K562 (cell line): ENCODE data around the gene LAMA1. TPM values are rescaled to one million over a fixed set of nuclear protein-coding genes. Genes with fewer than 3 reads are reported as not detected.

Source experiments
- ATAC-seq: fragments of 200-7000 bp; cut with Tn5 transposase; 3 replicates; pipeline ENCODE4 v1.9.1; 2020; ENCODE audit warnings: moderate library complexity
- BruUV-seq: library from RNA; stranded (reverse); fragments of 400-500 nt; replicated peaks from 2 replicates; lab custom pipeline; 2021; lab: Mats Ljungman, UMichigan
- CTCF ChIA-PET: fragments of 300-600 bp; formaldehyde crosslinking; extraction: SDS; loops from one replicate; lab custom pipeline; 2021; ENCODE audit warnings: low intra/inter-chr PET ratio; lab: Yijun Ruan, JAX
- POLR2A ChIA-PET: fragments of 300-600, 350-650 bp; sonication (Branson Sonifier 250); formaldehyde crosslinking; extraction: SDS; loops from one replicate; lab custom pipeline; 2021; ENCODE audit warnings: antibody characterized with exemption, inconsistent platforms; lab: Yijun Ruan, JAX
- DNase-seq, 4 experiments: peaks; one replicate each; pipeline versions ENCODE4 v3.0.0 to v3.0.0-alpha.2; 2011 to 2018; ENCODE audit warnings: low spot score in 3 of 4, mixed read lengths in 3 of 4; ENCODE audit errors: extremely low read depth in 1 of 4
- FAIRE-seq: peaks from 2 replicates; lab custom pipeline; 2011; peaks lifted over from hg19 to GRCh38; lab: Jason Lieb, UNC
- H2AFZ ChIP-seq: 2 replicates; pipeline ENCODE4 v1.6.0; 2011; ENCODE audit warnings: low read depth, low read length, control low read depth, inconsistent platforms
- H3K27ac ChIP-seq: fragments of 200-600 bp; 3 replicates; pipeline ENCODE4 v1.8.0; 2011; ENCODE audit warnings: low read depth, mild to moderate bottlenecking, control low read depth, inconsistent platforms, low read length, moderate library complexity, mixed read lengths; ENCODE audit errors: extremely low read depth
- H3K27me3 ChIP-seq, 2 experiments: fragments of 300-600 bp in 1 of 2; 2 replicates in 1 of 2; 3 replicates in 1 of 2; pipeline versions ENCODE4 v1.6.0 to v1.8.0; 2011; ENCODE audit warnings: inconsistent platforms in 2 of 2, low read length in 2 of 2, mild to moderate bottlenecking in 1 of 2, mixed read lengths in 1 of 2, moderate library complexity in 1 of 2; ENCODE audit not compliant: control insufficient read depth in 2 of 2, insufficient read depth in 2 of 2
- H3K36me3 ChIP-seq: fragments of 300-600 bp; 3 replicates; pipeline ENCODE4 v1.8.0; 2011; ENCODE audit warnings: mild to moderate bottlenecking, low read length, inconsistent platforms; ENCODE audit not compliant: control insufficient read depth, insufficient read depth
- H3K4me1 ChIP-seq, 2 experiments: fragments of 200-600 bp in 1 of 2; replicated peaks in 1 of 2; 2 replicates in 1 of 2; 3 replicates in 1 of 2; pipeline versions ENCODE4 v1.5.1 to v1.8.0; 2011; ENCODE audit warnings: inconsistent platforms in 2 of 2, low read length in 2 of 2, mild to moderate bottlenecking in 1 of 2, mixed read lengths in 1 of 2, moderate library complexity in 1 of 2; ENCODE audit not compliant: control insufficient read depth in 2 of 2, insufficient read depth in 2 of 2
- H3K4me2 ChIP-seq: 2 replicates; pipeline ENCODE4 v1.6.1; 2011; ENCODE audit warnings: low read length, control low read depth, inconsistent platforms, mixed read lengths; ENCODE audit not compliant: insufficient read depth
- H3K4me3 ChIP-seq: fragments of 200-600 bp; sonication (generic), shearing (Covaris generic); 2 replicates; pipeline ENCODE4 v1.5.1; 2016; ENCODE audit warnings: control low read depth, inconsistent platforms
- H3K79me2 ChIP-seq: fragments of 200-600 bp; 3 replicates; pipeline ENCODE4 v1.8.0; 2011; ENCODE audit warnings: low read length, inconsistent platforms; ENCODE audit not compliant: control insufficient read depth, insufficient read depth
- H3K9ac ChIP-seq, 2 experiments: 2 replicates each; pipeline versions ENCODE4 v1.6.0 to v1.6.1; 2011; ENCODE audit warnings: low read depth in 2 of 2, low read length in 2 of 2, control low read depth in 1 of 2, inconsistent platforms in 1 of 2, mild to moderate bottlenecking in 1 of 2, mixed read lengths in 1 of 2; ENCODE audit not compliant: insufficient read depth in 1 of 2
- H3K9me1 ChIP-seq: one replicate; pipeline ENCODE4 v1.6.0; 2011; ENCODE audit warnings: inconsistent platforms, mild to moderate bottlenecking, low read length, moderate library complexity; ENCODE audit not compliant: control insufficient read depth, insufficient read depth
- H3K9me3 ChIP-seq: replicated peaks from 2 replicates; pipeline ENCODE4 v1.5.1; 2011; ENCODE audit warnings: low read depth, low read length, inconsistent platforms; ENCODE audit not compliant: control insufficient read depth, insufficient read depth
- H4K20me1 ChIP-seq: replicated peaks from 2 replicates; pipeline ENCODE4 v1.6.1; 2011; ENCODE audit warnings: low read length, inconsistent platforms, mixed read lengths; ENCODE audit not compliant: control insufficient read depth, insufficient read depth
- ADNP ChIP-seq: fragments of 200-800 bp; sonication (Bioruptor generic); IDR thresholded peaks from 2 replicates; pipeline ENCODE4 v1.6.1; 2016; ENCODE audit warnings: missing genetic modification characterization, missing compliant biosample characterization
- MAZ ChIP-seq, 2 experiments: fragments of 450-650 bp in 1 of 2; sonication (generic) in 1 of 2; formaldehyde crosslinking; IDR thresholded peaks in 1 of 2; conservative IDR thresholded peaks in 1 of 2; 2 replicates each; pipeline versions ENCODE4 v1.4.0 to v1.5.0; 2020; ENCODE audit warnings: mild to moderate bottlenecking in 1 of 2, missing genetic modification reagents in 1 of 2
- RB1 ChIP-seq: fragments of 450-650 bp; IDR thresholded peaks from 2 replicates; pipeline ENCODE4 v1.6.1; 2017; ENCODE audit warnings: low read depth, mild to moderate bottlenecking
- RHOXF2B ChIP-seq: fragments of 250-450 bp; sonication (Bioruptor Pico); conservative IDR thresholded peaks from 2 replicates; pipeline ENCODE4 v1.5.1; 2021
- SMARCB1 ChIP-seq: IDR thresholded peaks from 2 replicates; pipeline ENCODE4 v1.6.1; 2011; ENCODE audit warnings: improper control_type of control experiment, low read depth; ENCODE audit not compliant: insufficient read length
- TAF7 ChIP-seq: fragments of 450-650 bp; IDR thresholded peaks from 2 replicates; pipeline ENCODE4 v1.6.1; 2016; ENCODE audit warnings: missing genetic modification characterization, missing compliant biosample characterization
- TBL1XR1 ChIP-seq, 2 experiments: IDR thresholded peaks; 2 replicates each; pipeline ENCODE4 v1.6.1; 2012; ENCODE audit warnings: improper control_type of control experiment in 2 of 2, low read length in 2 of 2, mild to moderate bottlenecking in 1 of 2
- ZNF263 ChIP-seq: sonication (generic); formaldehyde crosslinking; IDR thresholded peaks from 2 replicates; pipeline ENCODE4 v1.8.0; 2022; ENCODE audit warnings: mild to moderate bottlenecking, missing genetic modification reagents, borderline replicate concordance
- WGBS: fragments of 100-300 bp; shearing (Covaris generic); methylation state at CpG from one replicate; pipeline ENCODE4 v1.1.6; 2016; ENCODE audit warnings: low coverage, mixed read lengths; ENCODE audit not compliant: insufficient coverage; ENCODE audit errors: missing lambda C conversion rate; 5-methylcytosine and 5-hydroxymethylcytosine counted together
- in situ Hi-C: fragments of 300-500 bp; cut with MboI; formaldehyde crosslinking; loops from 4 replicates; pipeline ENCODE4 v1.15.0; 2018; ENCODE audit warnings: inconsistent platforms, mixed read lengths
- intact Hi-C: fragments of 100-400 bp; cut with micrococcal nuclease; formaldehyde crosslinking; loops from 2 replicates; pipeline ENCODE4 v1.14.2; 2022
- polyA plus RNA-seq, 8 experiments: library from polyadenylated mRNA; depleted of rRNA in 4 of 8; stranded (reverse) in 5 of 8; unstranded in 3 of 8; fragments of >200 nt; fragmentation: Nextera tagmentation in 2 of 8; fragmentation: Illumina TruSeq in 1 of 8; extraction: Ambion mirVana in 2 of 8; extraction: Trizol in 1 of 8; gene quantifications; 2 replicates each; pipeline versions ENCODE4 v1.2.1 to v1.2.3, GENCODE V29; 2011 to 2014; ENCODE audit warnings: inconsistent platforms in 1 of 8, missing spikeins in 1 of 8
- total RNA-seq, 7 experiments: library from RNA; depleted of rRNA in 6 of 7; stranded (reverse); fragments of >200 nt in 6 of 7; fragmentation: Illumina TruSeq in 2 of 7; extraction: Trizol in 2 of 7; gene quantifications; 2 replicates each; pipeline versions ENCODE4 v1.2.1 to v1.2.3, GENCODE V29; 2011 to 2021; ENCODE audit warnings: low replicate concordance in 1 of 7
- TF ChIP-seq, protein P1 (sequence below), 2 experiments: fragments of 450-650 bp; conservative IDR thresholded peaks; 2 replicates each; pipeline ENCODE4 v1.6.1; 2017; ENCODE audit warnings: mild to moderate bottlenecking in 2 of 2, moderate library complexity in 2 of 2
- TF ChIP-seq, protein P2 (sequence below): fragments of 450-650 bp; IDR thresholded peaks from 2 replicates; pipeline ENCODE4 v1.6.1; 2016; ENCODE audit warnings: mild to moderate bottlenecking

Gene LAMA1
- total and polyA plus RNA-seq, 9 of the 15 experiments (the other 6 are each of a cell fraction or from before 2014, with no cell fraction given) = 0.04 TPM; not detected in 8

DNA sequence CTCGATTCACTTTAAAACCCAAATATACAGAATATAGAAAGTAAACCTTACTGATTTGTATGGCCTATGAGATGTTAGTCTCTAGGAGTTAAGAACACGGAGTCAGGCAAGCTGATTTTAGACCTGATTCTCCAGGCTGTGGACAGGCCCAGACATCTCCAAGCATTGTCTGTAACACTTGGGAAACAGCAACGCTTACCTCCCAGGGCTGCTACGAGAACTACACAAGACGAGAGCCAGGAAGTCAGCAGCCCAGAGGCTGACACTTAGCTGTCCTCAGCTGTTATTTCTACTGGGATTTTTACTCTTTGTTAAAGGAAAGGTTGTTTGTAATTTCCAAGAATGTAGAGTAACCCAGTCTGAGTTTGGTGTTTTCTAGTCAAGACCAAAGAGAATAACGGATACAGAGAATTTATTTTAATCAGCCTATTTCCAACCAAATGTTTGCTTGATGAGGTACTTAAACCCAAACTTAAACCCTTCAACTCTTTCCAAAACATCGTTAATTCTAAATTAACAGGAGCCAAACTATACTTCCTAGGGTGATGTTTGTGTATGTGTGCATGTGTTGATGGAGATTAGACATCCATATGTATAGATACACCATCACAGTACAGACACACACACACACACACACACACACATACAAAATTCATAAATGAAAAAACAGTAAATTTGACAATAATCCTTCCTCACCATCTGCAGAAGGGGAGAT lies 123.4 kb downstream of the LAMA1 start:
- DNase-seq (no peak), FAIRE-seq (no peak), ATAC-seq (peak; percentile 32; the same call in 2 of the 3 replicates)
- Histone ChIP-seq H2AFZ (no peak overlapping the region), H3K9me3 (no peaks in the 10 kb centered on the region), H3K4me1 (no peaks in the 10 kb centered on the region), H3K27ac (no peak overlapping the region), H3K79me2 (no peaks in the 10 kb centered on the region), H3K9ac (no peak overlapping the region), H3K36me3 (no peaks in the 10 kb centered on the region), H3K4me2 (no peak overlapping the region), H4K20me1 (no peaks in the 10 kb centered on the region), H3K27me3 (peaks cover 10 to 26% of the 10 kb centered on the region in 2 experiments; a peak in 3 of 5 replicates), H3K4me3 (no peak overlapping the region), H3K9me1 (no peaks in the 10 kb centered on the region)
- POLR2A ChIA-PET = interaction anchor here (0.6 to 1.0 kb wide), 2 partner anchors 8 to 34 kb away, joined by 3 read pairs; no protein-coding TSS in a partner anchor
- TF ChIP-seq TBL1XR1 (IDR thresholded peaks at IDR 0.05; ENCODE audit: low read length in 2 of 2) (no peak), TAF7 (tag) (no peak), SMARCB1 (no peak), RHOXF2B (no peak), ADNP (tag) (no peak), ZNF263 (CRISPR knock-in tag) (no peak), MAZ (CRISPR knock-in tag; conservative IDR thresholded peaks at IDR 0.05 in 1 of 2, IDR thresholded peaks at IDR 0.05 in 1 of 2) (no peak), RB1 (no peak)
- TF ChIP-seq, protein P1, sequence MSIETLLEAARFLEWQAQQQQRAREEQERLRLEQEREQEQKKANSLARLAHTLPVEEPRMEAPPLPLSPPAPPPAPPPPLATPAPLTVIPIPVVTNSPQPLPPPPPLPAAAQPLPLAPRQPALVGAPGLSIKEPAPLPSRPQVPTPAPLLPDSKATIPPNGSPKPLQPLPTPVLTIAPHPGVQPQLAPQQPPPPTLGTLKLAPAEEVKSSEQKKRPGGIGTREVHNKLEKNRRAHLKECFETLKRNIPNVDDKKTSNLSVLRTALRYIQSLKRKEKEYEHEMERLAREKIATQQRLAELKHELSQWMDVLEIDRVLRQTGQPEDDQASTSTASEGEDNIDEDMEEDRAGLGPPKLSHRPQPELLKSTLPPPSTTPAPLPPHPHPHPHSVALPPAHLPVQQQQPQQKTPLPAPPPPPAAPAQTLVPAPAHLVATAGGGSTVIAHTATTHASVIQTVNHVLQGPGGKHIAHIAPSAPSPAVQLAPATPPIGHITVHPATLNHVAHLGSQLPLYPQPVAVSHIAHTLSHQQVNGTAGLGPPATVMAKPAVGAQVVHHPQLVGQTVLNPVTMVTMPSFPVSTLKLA (conservative IDR thresholded peaks at IDR 0.05) = no peak
- TF ChIP-seq, protein P2, sequence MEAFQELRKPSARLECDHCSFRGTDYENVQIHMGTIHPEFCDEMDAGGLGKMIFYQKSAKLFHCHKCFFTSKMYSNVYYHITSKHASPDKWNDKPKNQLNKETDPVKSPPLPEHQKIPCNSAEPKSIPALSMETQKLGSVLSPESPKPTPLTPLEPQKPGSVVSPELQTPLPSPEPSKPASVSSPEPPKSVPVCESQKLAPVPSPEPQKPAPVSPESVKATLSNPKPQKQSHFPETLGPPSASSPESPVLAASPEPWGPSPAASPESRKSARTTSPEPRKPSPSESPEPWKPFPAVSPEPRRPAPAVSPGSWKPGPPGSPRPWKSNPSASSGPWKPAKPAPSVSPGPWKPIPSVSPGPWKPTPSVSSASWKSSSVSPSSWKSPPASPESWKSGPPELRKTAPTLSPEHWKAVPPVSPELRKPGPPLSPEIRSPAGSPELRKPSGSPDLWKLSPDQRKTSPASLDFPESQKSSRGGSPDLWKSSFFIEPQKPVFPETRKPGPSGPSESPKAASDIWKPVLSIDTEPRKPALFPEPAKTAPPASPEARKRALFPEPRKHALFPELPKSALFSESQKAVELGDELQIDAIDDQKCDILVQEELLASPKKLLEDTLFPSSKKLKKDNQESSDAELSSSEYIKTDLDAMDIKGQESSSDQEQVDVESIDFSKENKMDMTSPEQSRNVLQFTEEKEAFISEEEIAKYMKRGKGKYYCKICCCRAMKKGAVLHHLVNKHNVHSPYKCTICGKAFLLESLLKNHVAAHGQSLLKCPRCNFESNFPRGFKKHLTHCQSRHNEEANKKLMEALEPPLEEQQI = no peak
- CTCF ChIA-PET = interaction anchor here (0.5 kb wide), 1 partner anchor 852 kb away, joined by 3 read pairs; no protein-coding TSS in a partner anchor
- WGBS = under 1% methylated on average over 7 of the region's 7 CpGs
- intact Hi-C loops (no loop called here), in situ Hi-C loops (no loop called here)
- no TSS peak for BruUV-seq
